ENCODE measurements around the gene LRRIQ3. TPM values are rescaled to one million over a fixed set of nuclear protein-coding genes. Genes with fewer than 3 reads are reported as not detected.

The LRRIQ3 gene
- total and polyA plus RNA-seq, 3 donors from 2014 or later = 12.6 to 36.2 (median 23.1) TPM

DNA sequence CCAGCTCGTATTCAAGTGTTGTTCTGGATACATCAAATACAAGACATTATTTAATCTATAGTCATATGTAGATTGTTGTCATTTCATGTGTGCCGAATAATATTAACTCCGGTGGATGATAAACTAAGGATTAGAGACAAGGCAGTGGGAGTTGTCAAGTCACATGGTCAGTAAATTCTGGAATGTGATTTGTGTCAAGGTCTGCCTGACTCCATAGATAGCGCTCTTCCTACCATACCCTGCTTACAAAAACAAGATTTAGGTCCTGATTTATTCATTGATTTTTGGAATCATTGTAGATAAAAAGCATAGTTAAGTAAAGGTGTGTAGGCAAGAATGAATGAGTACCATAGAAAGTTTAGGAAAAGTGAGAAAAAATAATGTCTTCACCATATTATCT, 39.8 kb upstream of the LRRIQ3 start:
- no peaks in the 10 kb centered on the region for H3K27me3 ChIP-seq
- no peak overlapping the region for H3K4me3 ChIP-seq
- 84 to 85% methylated on average over 4 of the region's 4 CpGs for WGBS, 2 donors
- no peaks in the 10 kb centered on the region for H3K4me1 ChIP-seq
- H3K27ac ChIP-seq = no peak overlapping the region
- TF ChIP-seq, protein P1, sequence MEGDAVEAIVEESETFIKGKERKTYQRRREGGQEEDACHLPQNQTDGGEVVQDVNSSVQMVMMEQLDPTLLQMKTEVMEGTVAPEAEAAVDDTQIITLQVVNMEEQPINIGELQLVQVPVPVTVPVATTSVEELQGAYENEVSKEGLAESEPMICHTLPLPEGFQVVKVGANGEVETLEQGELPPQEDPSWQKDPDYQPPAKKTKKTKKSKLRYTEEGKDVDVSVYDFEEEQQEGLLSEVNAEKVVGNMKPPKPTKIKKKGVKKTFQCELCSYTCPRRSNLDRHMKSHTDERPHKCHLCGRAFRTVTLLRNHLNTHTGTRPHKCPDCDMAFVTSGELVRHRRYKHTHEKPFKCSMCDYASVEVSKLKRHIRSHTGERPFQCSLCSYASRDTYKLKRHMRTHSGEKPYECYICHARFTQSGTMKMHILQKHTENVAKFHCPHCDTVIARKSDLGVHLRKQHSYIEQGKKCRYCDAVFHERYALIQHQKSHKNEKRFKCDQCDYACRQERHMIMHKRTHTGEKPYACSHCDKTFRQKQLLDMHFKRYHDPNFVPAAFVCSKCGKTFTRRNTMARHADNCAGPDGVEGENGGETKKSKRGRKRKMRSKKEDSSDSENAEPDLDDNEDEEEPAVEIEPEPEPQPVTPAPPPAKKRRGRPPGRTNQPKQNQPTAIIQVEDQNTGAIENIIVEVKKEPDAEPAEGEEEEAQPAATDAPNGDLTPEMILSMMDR (IDR thresholded peaks at IDR 0.05) = no peak
- no peak for TF ChIP-seq POLR2A (IDR thresholded peaks at IDR 0.05)
- no peaks in the 10 kb centered on the region for H3K9me3 ChIP-seq
- DNase-seq = no peak
- H3K36me3 ChIP-seq (ENCODE audit: low read depth, missing control alignments) = no peaks in the 10 kb centered on the region
- intact Hi-C loops (cut with DNase I; ENCODE audit: low total_unique reads) = no loop called here

DNA sequence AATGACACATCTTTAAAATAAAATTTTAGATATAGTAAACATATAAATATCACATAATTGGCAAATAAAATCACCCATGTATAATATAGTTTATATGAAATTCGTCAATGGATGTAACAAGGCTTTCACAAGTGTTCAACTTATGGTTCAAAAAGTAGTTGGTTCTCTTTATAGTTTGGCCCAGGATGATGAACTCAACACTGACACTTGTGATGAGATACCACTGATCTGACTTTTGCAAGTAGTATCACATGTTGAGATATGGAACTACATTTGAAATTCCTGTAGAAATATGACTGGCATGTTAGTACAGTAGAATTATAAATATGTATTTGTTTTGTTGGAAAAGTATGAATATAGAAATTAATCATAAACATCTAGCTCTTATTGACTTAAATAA, 39.1 kb upstream of the LRRIQ3 start:
- WGBS, 2 donors = 85 to 89% methylated on average over 1 of the region's 1 CpG
- Histone ChIP-seq H3K27me3 (no peaks in the 10 kb centered on the region), H3K9me3 (no peaks in the 10 kb centered on the region), H3K27ac (no peak overlapping the region), H3K4me3 (no peak overlapping the region), H3K36me3 (ENCODE audit: low read depth, missing control alignments) (no peaks in the 10 kb centered on the region), H3K4me1 (no peaks in the 10 kb centered on the region)
- intact Hi-C loops (cut with DNase I; ENCODE audit: low total_unique reads) = no loop called here
- TF ChIP-seq, protein P1 (IDR thresholded peaks at IDR 0.05) = no peak
- TF ChIP-seq POLR2A (IDR thresholded peaks at IDR 0.05) = no peak
- DNase-seq = no peak

DNA sequence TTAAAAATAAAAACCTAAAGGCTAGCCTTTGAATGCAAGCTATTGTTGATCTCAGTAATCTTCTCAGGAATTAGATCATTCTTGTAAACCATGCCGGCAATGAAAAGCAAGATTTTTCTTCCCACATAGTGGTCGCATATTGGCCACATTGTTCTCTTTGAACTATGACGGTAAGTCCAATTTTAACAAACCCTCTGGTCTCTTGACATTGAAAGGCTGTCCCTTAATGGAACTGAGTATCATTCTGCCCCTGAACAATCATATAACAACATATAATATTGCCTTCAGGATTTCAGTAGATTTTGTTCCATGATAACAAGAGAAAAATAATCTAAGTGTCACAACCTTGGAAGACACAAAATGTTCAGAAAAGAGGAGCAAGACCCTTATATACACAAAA, 38.5 kb upstream of the LRRIQ3 start:
- Histone ChIP-seq H3K9me3 (no peaks in the 10 kb centered on the region), H3K4me3 (no peak overlapping the region), H3K4me1 (no peaks in the 10 kb centered on the region), H3K36me3 (ENCODE audit: low read depth, missing control alignments) (no peaks in the 10 kb centered on the region), H3K27me3 (no peaks in the 10 kb centered on the region), H3K27ac (no peak overlapping the region)
- no peak for TF ChIP-seq POLR2A (IDR thresholded peaks at IDR 0.05)
- TF ChIP-seq, protein P1 (IDR thresholded peaks at IDR 0.05) = no peak
- intact Hi-C loops (cut with DNase I; ENCODE audit: low total_unique reads) = no loop called here
- WGBS, 2 donors = 94 to 95% methylated on average over 3 of the region's 3 CpGs
- DNase-seq = no peak

DNA sequence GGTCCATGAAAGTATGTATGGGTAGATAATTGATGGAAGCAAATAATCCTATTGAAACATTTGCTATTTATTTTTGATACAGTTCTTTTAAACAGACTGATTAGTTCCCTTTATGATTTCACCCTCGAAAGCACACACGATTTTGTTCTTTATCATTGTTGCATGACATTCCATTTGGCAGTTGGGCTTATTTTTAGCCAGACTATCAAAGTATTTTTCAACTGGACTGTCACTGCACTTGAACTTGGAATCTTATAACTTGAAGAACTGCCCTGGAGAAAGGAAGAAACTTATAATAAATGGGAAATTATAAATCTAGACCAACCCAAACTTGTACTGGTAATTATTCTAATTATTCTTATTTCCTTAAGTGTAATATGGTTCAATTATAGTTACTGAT, 37.2 kb upstream of the LRRIQ3 start, which contains the start of gene TNNI3K:
Gene TNNI3K, plus strand, starts transcription at position 235 of the 400 bp plus-strand sequence. Its CDS starts 65 bp downstream, at position 300.
- no peak for TF ChIP-seq POLR2A (IDR thresholded peaks at IDR 0.05)
- TF ChIP-seq, protein P1 (IDR thresholded peaks at IDR 0.05) = no peak
- H3K27me3 ChIP-seq = no peaks in the 10 kb centered on the region
- no peak for DNase-seq
- no peaks in the 10 kb centered on the region for H3K9me3 ChIP-seq
- no peak within 1 kb of the TSS for H3K27ac ChIP-seq
- WGBS, 2 donors = 61 to 65% methylated on average over 2 of the region's 2 CpGs
- intact Hi-C loops (cut with DNase I; ENCODE audit: low total_unique reads) = no loop called here
- no peaks in the 10 kb centered on the region for H3K36me3 ChIP-seq (ENCODE audit: low read depth, missing control alignments)
- no peaks in the 10 kb centered on the region for H3K4me1 ChIP-seq
- no peak within 1 kb of the TSS for H3K4me3 ChIP-seq

DNA sequence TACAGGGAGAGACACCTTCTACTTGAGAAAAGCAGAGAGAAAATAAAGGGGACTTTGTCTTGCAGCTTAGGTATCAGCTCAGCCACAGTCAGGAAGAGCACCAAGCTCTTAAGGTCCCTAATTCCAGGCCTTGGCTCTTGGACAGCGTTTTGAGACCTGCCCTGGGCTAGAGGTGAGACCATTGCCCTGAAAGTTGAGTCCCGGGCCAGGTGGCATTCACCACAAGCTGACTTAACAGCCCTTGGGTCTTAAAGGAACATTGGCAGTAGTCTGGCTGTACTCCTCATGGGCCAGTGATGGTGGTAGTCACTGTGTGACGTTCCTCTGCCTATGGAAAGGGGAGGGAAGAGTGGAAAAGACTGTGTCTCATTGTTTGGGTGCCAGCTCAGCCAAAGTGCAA, 25.5 kb upstream of the LRRIQ3 start:
- H3K27ac ChIP-seq = no peak overlapping the region
- no peaks in the 10 kb centered on the region for H3K36me3 ChIP-seq (ENCODE audit: low read depth, missing control alignments)
- DNase-seq = no peak
- WGBS, 2 donors = 87% methylated on average over 3 of the region's 3 CpGs
- H3K9me3 ChIP-seq = no peaks in the 10 kb centered on the region
- TF ChIP-seq, protein P1 (IDR thresholded peaks at IDR 0.05) = no peak
- TF ChIP-seq POLR2A (IDR thresholded peaks at IDR 0.05) = no peak
- no peaks in the 10 kb centered on the region for H3K4me1 ChIP-seq
- no peak overlapping the region for H3K4me3 ChIP-seq
- no peaks in the 10 kb centered on the region for H3K27me3 ChIP-seq
- intact Hi-C loops (cut with DNase I; ENCODE audit: low total_unique reads) = no loop called here

All from testis (tissue), 3 donors.